Occipital lobe (tissue), 2 donors: Measurements from ENCODE around the gene TOX3. TPM values are rescaled to one million over a fixed set of nuclear protein-coding genes. Genes with fewer than 3 reads are reported as not detected.

Experiments used
- DNase-seq: peaks from one replicate; lab custom pipeline; 2025; lab: John Stamatoyannopoulos, UW
- total RNA-seq: library from RNA; depleted of rRNA; stranded (reverse); fragments of >200 nt; gene quantifications from one replicate; pipeline ENCODE4 v1.2.3, GENCODE V29; 2014

Gene TOX3
- total RNA-seq, 1 donor from 2014 or later = 11.1 TPM

GRCh38 chr16:52563767-52564611 is 17.0 kb upstream of the TOX3 start:
- no peak for DNase-seq

GRCh38 chr16:52562770-52563169 is 15.8 kb upstream of the TOX3 start:
- no peak for DNase-seq

GRCh38 chr16:52561910-52562741 is 15.2 kb upstream of the TOX3 start:
- no peak for DNase-seq

GRCh38 chr16:52558448-52558847 is 11.5 kb upstream of the TOX3 start:
- DNase-seq = no peak

GRCh38 chr16:52557236-52557635 is 10.3 kb upstream of the TOX3 start:
- no peak for DNase-seq

GRCh38 chr16:52556083-52556482 is 9.1 kb upstream of the TOX3 start:
- DNase-seq = no peak

GRCh38 chr16:52555572-52555971 is 8.6 kb upstream of the TOX3 start:
- DNase-seq = no peak

GRCh38 chr16:52554334-52554733 is 7.4 kb upstream of the TOX3 start:
- DNase-seq = no peak

- DNase-seq = no peak
Measured at GRCh38 chr16:52553322-52553721, 6.4 kb upstream of the TOX3 start.

- no peak for DNase-seq
Measured at GRCh38 chr16:52552643-52553042, 5.7 kb upstream of the TOX3 start.

GRCh38 chr16:52549011-52549692 is 2.2 kb upstream of the TOX3 start:
- no peak for DNase-seq

- DNase-seq = no peak
Measured at GRCh38 chr16:52548261-52549010, 1.5 kb upstream of the TOX3 start.

- no peak for DNase-seq
Measured at GRCh38 chr16:52547834-52548215, 882 bp upstream of the TOX3 start.

GRCh38 chr16:52546291-52547003 is 496 bp downstream of the TOX3 start:
- no peak for DNase-seq

GRCh38 chr16:52545898-52546266 is 1.1 kb downstream of the TOX3 start:
- DNase-seq = no peak

- no peak for DNase-seq
Measured at GRCh38 chr16:52545222-52545897, 1.6 kb downstream of the TOX3 start.

- DNase-seq = no peak
Measured at GRCh38 chr16:52544703-52545102, 2.2 kb downstream of the TOX3 start.

GRCh38 chr16:52543654-52544053 is 3.3 kb downstream of the TOX3 start:
- no peak for DNase-seq

- no peak for DNase-seq
Measured at GRCh38 chr16:52540910-52541309, 6.0 kb downstream of the TOX3 start.

- DNase-seq = no peak
Measured at GRCh38 chr16:52539191-52539590, 7.8 kb downstream of the TOX3 start.
